HG02759 (cell line): ENCODE results near the gene SIMC1.
A peak's percentile ranks its signal among the peaks of the same experiment; 100 is the strongest.
"Not testable (repeated sequence)": the region's sequence is repeated elsewhere in the genome, so short reads cannot be mapped to it uniquely, and the experiment has no call there.

Source experiments
- ATAC-seq: cut with Tn5 transposase; IDR thresholded peaks from one replicate; pipeline ENCODE4 v1.9.1; 2021; ENCODE audit warnings: mild to moderate bottlenecking, moderate library complexity; ENCODE audit not compliant: unreplicated experiment

Gene SIMC1

DNA sequence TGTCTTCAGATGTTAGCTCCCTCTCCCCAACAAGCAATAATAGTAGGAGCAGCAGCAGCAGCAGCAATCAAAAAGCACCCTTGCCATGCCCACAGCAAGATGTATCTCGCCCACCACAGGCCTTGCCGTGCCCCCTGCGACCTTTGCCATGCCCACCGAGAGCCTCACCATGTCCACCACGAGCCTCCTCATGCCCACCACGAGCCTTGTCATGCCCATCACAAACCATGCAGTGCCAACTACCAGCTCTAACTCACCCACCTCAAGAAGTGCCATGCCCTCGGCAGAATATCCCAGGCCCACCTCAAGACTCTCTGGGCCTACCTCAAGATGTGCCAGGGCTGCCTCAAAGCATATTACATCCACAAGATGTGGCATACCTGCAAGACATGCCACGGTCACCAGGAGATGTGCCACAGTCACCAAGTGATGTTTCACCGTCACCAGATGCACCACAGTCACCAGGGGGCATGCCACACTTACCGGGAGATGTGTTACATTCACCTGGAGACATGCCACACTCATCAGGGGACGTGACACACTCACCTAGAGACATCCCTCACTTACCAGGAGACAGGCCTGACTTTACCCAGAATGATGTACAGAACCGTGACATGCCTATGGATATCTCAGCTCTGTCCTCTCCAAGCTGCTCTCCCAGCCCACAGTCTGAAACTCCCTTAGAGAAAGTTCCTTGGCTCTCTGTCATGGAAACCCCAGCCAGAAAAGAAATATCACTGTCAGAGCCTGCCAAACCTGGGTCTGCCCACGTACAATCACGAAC is 52.0 kb downstream of the SIMC1 start:
- ATAC-seq, result not testable (repeated sequence)

DNA sequence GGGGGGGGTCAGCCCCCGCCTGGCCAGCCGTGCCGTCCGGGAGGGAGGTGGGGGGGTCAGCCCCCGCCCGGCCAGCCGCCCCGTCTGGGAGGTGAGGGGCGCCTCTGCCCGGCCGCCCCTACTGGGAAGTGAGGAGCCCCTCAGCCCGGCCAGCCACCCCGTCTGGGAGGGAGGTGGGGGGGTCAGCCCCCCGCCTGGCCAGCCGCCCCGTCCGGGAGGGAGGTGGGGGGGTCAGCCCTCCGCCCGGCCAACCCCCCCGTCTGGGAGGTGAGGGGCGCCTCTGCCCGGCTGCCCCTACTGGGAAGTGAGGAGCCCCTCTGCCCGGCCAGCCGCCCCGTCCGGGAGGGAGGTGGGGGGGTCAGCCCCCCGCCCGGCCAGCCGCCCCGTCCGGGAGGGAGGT is 67.1 kb downstream of the SIMC1 start:
- not testable (repeated sequence) for ATAC-seq

DNA sequence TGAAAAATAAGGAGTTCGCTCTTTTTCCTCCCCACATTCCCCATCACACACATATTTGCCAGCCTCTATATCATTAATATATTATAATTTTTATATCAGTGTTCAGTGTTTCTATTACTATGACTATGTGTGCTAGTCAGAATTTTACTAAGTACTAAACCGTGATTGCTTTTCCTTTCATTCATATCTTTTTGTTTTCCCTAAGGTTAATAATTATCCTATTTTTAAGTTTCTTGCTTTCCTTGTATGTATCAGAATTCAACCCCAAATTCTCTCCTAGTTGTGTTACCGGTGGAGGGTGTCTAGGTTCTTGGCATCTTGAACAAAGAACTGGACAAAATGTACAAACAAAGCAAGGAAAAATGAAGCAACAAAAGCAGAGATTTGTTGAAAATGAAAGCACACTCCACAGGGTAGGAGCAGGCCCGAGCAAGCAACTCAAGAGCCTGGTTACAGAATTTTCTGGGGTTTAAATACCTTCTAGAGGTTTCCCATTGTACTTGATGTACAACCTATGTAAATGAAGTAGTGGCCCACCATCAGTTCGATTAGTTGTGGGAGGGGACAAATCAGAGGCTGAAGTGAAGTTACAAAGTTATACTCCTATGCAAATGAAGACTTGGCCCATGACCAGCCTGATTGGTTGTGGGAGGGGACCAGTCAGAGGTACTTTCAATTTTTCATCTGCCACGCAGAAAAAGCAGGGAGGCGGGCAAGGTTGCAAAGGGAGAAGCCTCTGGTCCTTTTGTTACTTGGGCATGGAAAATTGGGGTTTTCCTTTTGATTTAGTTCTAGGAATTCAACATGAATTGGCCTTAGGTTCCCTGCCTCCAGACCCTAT is 79.5 kb downstream of the SIMC1 start:
- no peak for ATAC-seq

DNA sequence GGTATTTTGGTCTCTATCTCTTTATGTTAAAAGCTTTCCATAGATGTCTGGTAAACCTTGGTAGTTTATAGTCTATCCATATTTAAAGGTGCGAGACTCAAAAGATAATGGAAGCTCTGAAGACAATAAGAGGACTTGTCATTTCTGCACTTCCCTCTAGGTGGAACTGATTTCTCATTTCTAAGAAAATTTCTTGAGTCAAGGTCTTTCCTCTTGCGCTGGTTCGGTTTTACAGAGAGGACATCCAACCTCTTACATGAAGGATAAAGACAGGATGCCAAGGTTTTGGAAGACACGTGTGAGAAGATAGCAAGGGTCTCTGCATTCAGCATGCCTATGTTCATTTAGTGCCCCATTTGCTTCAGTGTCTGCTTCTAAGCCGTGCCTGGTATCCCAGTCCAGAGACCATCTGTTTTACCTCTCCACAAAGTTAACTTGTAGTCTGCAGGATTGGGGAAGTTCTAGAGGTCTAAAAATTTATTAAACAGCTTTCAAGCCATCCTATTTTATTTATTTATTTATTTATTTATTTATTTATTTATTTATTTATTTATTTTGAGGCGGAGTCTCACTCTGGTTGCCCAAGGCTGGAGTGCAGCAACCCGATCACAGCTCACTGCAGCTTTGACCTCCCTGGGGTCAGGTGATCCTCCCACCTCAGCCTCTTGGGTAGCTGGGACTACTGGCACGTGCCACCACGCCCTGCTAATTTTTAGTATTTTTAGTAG is 81.8 kb downstream of the SIMC1 start:
- ATAC-seq, result no peak

DNA sequence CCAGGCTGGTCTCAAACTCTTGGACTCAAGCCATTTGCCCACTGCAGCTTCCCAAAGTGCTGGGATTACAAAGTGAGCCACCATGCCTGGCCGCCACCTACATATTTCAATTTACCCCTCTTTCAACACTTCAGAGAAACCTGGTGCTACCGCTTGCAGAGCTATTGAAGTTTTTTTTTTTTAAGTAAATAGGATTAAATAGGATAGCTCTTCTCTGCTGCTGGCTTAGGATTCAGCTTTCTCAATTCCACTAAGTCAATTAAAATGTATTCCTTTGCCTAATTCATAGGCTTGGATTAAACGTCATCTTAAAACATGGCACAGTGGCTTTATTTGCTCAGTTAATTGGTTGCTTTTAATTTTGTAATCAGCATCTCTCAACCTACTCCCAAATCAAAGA is 82.4 kb downstream of the SIMC1 start:
- ATAC-seq, result no peak

DNA sequence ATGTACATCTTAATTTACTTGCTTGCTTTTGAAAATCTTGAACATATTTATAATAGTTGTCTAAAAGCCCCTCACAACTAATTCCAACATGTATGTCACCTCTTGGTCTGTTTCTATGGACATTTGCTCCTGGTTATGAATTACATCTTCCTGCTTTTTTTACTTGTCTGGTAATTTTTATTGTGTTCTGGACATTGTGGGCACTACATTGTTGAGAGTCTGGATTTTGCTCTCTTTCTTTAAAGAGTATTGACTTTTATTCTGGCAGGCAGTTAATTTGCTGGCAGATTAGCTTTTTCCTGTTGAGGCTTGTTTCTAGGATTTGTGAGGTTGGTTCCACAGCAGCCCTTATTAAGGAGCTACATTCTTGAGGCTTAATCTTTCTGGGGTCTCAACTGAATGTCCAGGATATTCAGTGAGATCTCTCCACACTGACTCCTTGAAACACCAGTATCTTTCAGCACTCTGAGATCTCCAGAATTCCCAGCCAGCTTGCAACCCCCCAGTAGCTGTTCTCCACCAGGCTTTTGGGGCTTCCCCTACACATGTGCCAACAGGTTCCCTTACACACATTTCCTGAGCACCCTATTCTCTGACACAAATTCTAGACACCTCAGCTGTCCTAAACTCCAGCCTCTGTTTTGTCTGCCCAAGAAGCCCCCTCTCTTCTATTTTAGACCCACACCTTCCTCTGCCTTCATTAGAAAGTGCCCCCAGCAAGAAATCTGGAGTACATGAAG is 96.0 kb downstream of the SIMC1 start:
- ATAC-seq, result no peak

DNA sequence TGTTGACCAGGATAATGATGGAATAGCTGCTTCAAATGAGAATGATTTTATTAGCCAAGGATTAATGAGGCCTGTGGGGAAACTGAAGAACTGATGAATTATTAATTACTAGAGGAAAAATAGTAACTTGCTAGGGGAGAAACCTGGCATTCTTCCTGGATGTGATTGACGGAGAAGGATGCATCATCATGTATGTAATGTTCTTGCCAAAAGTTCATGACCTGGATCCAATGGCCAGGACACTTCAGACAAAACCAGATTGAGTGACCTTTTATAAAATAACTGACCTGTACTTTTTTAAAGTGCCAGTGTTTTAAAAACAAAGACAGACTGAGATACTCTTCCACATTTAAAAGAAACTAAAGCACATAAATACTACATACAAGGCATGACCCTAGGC is 99.7 kb downstream of the SIMC1 start:
- ATAC-seq, result no peak

DNA sequence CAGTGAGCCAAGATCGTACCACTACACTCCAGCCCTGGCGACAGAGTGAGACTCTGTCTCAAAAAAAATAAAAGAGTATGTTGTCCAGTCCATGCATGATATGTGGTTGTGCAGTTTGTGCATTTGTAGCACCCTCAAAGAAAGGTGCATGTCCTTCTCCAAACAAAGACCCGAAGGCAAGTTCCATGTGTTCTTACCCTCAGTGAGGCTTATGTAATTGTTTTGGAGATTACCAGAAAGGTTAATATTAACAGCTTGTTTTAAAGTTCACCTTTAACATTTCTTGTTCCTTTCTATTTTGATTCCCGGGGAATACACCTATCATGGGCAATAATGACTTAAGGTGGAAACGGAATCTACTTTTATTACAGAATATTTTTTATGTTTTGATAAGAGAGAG is 101.1 kb downstream of the SIMC1 start:
- no peak for ATAC-seq

DNA sequence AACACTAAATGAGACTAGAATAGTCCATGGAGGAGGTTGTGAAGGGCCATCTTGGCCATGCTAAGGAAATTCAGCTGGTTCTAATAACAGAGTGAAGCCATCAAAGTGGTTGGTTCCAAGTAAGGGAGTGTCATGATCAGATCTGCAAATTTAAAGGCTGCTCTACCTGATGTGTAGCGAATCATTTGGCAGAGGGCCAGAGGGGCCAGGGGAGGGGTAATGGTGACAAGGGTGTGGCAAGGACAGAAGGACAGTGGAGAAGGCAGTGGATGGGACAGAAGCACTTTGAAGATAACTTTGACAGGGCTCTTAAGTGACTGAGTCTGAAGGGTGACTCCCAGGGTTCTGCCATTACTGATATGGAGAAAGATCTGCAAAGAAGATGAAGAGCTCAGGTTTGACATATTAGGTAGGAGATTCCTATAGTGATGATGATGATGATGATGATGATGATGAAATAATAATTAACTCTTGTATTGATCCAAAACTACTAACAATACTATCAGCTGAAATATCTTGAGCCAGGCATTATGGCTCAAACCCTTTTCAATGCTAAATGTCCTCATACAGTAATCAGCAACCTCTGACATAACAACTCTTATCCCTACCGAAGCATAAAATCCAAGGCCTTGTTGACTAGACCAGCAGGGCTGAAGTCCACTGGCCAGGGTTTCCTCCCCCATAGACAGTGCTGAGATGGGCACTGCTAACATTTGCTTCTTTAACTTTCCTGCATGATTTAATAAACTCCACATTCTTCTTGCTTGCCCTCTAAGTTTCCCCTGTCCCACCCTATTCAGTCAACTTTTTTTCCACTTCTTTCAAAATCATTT is 103.3 kb downstream of the SIMC1 start:
- no peak for ATAC-seq

DNA sequence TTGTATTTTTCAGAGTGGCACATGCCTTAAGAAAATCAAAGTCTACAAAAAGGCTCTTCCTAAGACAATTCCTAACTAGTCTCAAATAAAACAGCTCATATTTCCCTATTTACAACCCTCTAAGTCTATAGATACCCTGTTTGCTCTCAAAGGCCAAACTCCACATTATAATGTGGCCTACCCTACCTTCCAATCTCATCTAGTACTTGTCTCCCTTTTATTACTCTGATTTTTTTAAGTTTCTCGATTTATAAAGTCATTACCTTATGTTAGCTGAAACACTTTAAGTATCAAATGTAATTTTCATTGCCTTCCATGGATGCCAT is 103.9 kb downstream of the SIMC1 start:
- no peak for ATAC-seq

DNA sequence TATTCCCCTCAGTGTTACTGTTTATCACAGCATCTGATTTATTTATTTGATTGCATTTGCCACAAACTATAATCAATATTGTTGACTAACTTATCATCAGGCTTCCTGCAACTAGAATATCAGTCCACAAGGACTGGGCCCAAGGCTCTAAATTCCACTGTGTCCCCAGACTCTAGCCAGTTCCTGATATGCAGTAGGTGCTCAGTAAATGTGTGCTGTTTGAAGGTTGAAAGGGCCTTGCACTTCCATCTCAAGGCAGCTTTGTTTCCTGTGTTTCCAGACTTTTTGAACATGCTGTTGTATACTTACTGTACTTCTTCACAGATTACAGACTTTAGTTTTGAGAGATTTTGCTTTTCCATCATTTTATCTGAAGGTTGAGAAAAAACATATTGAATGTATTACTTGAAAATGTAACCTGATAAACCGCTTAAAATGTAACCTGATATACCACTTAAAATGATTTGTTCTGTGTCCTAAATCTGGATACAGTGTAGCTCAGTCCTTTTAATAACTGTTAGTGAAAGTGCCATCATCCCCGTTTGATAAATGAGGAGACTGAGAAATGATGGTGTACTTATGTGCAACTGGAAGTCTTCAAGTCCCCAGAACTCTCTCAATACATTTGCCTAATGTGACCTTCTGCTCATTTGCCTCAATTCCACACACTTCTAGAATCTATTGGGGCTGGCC is 104.7 kb downstream of the SIMC1 start:
- no peak for ATAC-seq

DNA sequence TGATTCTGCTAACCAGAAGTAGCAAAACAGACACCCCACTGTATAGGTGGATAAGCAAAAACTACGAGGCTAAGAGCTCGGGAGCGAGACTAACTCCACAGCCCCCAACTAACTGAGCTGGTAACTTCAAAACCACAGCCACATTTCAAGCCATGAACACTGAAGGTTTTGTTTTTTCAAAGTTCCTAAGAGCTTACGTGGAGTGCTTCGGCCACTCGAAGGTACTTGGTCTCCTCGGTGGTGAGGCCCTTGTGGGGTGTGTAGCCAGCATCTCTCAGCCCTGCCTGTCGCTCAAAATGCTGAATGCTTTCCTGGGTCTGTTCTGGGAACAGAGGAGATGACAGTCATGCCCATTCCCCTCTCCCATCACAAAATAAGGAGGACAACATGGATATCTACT is 112.2 kb downstream of the SIMC1 start:
- no peak for ATAC-seq

DNA sequence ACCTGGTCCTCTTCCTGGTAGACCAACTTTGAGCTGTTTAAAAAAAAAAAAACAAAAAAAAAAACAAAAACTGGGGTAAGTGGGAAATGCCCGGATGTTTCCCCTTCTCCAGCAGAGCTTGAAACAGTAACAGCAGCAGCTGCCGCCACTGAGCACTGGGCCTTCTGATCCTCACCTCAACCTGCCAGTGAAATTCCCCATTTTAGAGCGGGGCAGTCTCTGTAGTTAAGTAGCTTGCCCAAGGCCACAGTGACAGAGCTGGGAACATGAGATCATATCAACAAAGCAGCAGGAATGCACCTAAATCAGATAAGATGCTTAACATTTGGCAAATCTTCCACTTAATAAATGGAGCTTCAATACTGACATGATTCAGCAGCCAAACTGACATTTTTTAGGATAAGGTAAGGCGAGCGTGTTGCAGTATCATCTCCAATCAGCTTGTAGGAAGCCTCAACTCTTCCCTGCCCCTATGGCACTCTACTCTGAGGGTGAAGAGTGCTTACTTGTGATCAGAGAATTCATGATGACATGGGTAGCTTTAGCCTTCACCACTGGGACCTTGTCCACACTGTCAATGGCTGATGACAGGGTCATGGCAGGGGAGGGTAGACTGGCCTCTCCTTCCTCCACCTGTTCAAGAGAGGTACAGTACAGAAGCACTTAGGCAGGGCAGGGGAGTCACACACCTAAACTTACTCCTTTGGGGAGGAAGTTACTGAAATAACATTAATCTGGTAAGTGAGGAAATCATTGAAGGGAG is 114.1 kb downstream of the SIMC1 start:
- peak; percentile 72 for ATAC-seq

DNA sequence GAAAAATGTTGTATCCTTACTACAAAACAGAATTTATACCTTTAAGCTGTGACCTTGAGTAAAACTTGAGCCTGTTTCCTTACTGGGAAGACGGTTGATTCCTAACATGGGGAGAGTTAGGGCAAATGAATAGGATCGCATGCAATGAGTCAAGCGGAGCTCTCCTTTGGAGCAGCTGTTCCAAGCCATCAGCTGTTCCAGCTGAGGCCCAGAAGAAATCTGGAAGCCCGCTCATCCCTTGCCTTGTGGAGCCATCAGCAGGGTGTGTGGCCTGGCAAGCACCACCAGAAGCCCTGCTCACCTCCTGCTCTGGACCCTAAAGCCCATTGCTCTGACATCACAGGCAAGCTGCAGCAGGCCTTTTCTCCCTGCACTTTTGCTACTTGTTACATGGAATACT is 115.3 kb downstream of the SIMC1 start:
- ATAC-seq, result no peak

DNA sequence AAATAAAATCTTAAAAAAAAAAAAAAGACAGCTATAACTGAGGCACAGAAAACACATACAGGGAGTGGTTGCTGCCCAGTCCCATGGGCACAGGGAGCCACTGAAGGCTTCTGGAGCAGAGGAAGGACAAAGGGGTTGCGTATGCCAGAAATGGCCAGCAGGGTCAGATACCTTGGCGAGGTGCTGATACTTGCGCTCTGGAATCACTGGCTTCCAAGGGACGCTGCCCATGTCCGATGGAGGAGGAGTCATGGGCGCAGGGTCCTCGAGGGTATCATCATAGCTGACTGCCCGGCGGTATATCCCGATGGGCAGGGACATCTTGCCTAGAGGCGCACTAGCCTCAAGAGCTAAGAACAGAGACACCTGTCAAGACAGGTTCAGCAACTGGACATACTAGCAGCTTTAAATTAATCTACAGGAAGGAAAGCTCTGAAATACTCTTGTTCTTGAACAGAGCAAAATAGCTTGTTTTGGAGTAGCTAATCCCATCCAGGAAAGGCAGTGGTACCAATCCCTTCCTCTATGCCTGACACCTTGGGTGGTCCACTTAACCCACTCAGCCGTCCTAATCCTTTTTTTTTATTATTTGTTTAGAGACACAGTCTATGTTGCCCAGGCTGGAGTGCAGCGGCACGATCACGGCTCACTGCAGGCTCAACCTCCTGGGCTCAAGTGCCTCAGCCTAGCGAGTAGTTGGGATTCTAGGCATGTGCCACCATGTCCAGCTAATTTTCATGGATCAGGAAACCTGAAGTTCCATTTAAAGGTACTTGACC is 117.4 kb downstream of the SIMC1 start:
- ATAC-seq, result no peak

DNA sequence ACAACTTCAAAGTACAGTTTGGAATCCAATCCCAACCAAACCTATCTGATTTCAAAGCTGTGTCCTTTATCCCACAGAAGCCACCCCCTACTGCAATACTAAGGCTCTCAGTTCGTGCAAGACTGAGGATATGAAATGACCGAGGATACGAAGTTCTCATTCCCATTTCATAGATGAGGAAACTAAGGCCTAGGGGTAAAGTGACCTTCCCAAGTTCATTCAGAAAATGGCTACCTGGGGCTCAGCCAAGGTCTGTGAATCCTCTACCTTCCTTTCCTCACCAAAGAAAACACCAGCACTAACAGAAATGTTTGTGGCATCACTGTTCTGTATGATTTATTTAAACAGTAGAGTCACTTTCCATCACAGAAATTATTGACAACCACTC is 117.9 kb downstream of the SIMC1 start:
- ATAC-seq, result no peak

DNA sequence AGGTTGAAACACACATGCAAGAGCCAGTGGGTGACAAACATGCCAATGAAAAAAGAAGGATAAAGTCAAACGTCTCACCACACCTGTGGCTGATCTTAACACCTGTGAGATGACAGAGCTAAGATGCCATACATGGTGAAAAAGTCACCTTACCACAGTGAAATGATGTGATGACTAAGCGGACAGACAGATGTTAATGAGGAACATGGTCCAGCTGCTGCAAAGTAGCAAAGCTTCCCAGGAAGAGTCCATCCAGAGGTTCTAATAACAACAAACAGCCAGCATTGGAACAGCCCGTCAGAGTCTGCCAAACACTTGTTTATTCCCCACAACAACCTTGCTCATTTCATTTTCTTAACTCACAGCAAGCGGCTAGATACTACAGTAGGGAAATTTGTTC is 121.4 kb downstream of the SIMC1 start:
- ATAC-seq, result no peak

DNA sequence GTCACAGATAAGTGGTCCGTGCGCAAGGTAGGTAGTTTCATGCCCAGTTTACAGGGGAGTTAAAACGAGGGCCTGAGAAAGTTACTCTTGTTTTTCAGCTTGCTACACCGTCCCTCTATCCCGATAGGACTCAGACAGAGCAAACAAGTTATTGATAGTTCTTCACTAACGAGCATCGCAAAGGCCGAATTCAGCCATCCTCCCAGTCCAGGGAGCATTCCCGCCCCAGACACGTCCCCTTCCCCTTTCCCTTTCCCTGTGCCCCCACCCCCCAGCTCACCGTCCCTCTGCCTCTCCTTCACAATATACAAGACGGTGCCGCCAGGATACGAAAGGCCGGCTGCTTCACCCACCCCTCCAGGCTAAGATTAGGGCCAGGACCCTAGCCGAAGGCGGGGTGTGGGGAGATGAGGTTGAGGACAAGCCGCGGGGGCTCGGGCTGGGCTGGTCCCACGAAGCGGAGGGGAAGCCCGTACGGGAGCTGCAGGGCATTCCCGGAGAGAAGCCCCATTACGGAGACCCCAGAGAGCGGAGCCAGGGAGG is 122.7 kb downstream of the SIMC1 start:
- ATAC-seq, result peak; percentile 12
